ENCODE results near the gene CABP7. TPM values are rescaled to one million over a fixed set of nuclear protein-coding genes. Genes with fewer than 3 reads are reported as not detected.

The CABP7 gene
- total and polyA plus RNA-seq, 2 donors (not counting 1 experiment from before 2014, with no cell fraction given) = 0.03 TPM; not detected in 1

GRCh38 chr22:29702000-29702930 lies 17.5 kb upstream of the CABP7 start:
- no peak overlapping the region for H2AFZ ChIP-seq (ENCODE audit: insufficient read depth, low read depth, low read length, poor library complexity, severe bottlenecking)
- Mint-ChIP-seq H3K4me3 (no peak overlapping the region), H3K9me3 (ENCODE audit: insufficient read depth) (no peaks in the 10 kb centered on the region), H3K4me1 (peaks cover 20% of the 10 kb centered on the region), H3K27ac (no peak overlapping the region), H3K27me3 (peaks cover 11% of the 10 kb centered on the region)
- H3K4me1 ChIP-seq (ENCODE audit: control insufficient read depth in 2 of 2, insufficient read depth in 2 of 2, low read length in 2 of 2) = peaks cover 19 to 28% of the 10 kb centered on the region in 2 donors
- DNase-seq = no peak
- H3K27me3 ChIP-seq (replicated peaks in 1 of 4; ENCODE audit: control extremely low read depth in 1 of 4, control insufficient read depth in 3 of 4, insufficient read depth in 4 of 4, low read length in 3 of 4) = peaks cover 0 to 19% (median 4%) of the 10 kb centered on the region in 4 experiments
- no peak overlapping the region for H3K9ac ChIP-seq (ENCODE audit: low read length)
- ATAC-seq (ENCODE audit: low read depth) = no peak
- H3K27ac ChIP-seq (ENCODE audit: low read length in 2 of 2) = no peak overlapping the region
- H3K79me2 ChIP-seq (ENCODE audit: control insufficient read depth, insufficient read depth, low read length) = no peaks in the 10 kb centered on the region
- intact Hi-C loops (cut with micrococcal nuclease) = no loop called here
- peaks cover 0 to 4% of the 10 kb centered on the region in 2 experiments for H3K36me3 ChIP-seq (replicated peaks in 1 of 2; ENCODE audit: control extremely low read depth in 1 of 2, control insufficient read depth in 1 of 2, extremely low read depth in 1 of 2, insufficient read depth in 2 of 2, low read length in 1 of 2)
- TF ChIP-seq, protein P1, sequence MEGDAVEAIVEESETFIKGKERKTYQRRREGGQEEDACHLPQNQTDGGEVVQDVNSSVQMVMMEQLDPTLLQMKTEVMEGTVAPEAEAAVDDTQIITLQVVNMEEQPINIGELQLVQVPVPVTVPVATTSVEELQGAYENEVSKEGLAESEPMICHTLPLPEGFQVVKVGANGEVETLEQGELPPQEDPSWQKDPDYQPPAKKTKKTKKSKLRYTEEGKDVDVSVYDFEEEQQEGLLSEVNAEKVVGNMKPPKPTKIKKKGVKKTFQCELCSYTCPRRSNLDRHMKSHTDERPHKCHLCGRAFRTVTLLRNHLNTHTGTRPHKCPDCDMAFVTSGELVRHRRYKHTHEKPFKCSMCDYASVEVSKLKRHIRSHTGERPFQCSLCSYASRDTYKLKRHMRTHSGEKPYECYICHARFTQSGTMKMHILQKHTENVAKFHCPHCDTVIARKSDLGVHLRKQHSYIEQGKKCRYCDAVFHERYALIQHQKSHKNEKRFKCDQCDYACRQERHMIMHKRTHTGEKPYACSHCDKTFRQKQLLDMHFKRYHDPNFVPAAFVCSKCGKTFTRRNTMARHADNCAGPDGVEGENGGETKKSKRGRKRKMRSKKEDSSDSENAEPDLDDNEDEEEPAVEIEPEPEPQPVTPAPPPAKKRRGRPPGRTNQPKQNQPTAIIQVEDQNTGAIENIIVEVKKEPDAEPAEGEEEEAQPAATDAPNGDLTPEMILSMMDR (IDR thresholded peaks at IDR 0.05) = no peak
- peak overlapping the region; percentile 46 for H3K4me2 ChIP-seq (replicated peaks; ENCODE audit: low read depth, low read length, poor library complexity, severe bottlenecking)
- H4K20me1 ChIP-seq (ENCODE audit: control insufficient read depth, insufficient read depth, low read length, poor library complexity, severe bottlenecking) = no peaks in the 10 kb centered on the region
- H3K9me3 ChIP-seq (ENCODE audit: control extremely low read depth in 1 of 3, control insufficient read depth in 2 of 3, insufficient read depth in 1 of 3, low read length in 2 of 3) = peaks cover 0 to 2% (median 0%) of the 10 kb centered on the region in 3 donors
- ChIA-PET POLR2A (no interaction called here), CTCF (interaction anchor here (0.9 to 1.3 kb wide), 2 partner anchors 66 to 302 kb away, joined by 3 read pairs; no protein-coding TSS in a partner anchor)
- H3K4me3 ChIP-seq (ENCODE audit: control extremely low read depth in 1 of 5, extremely low read depth in 1 of 5, insufficient read depth in 1 of 5, low read depth in 2 of 5, low read length in 4 of 5) = no peak overlapping the region
- 84% methylated on average over 10 of the region's 14 CpGs for WGBS (ENCODE audit: insufficient coverage)

GRCh38 chr22:29702931-29703501 lies 16.8 kb upstream of the CABP7 start:
- Mint-ChIP-seq H3K27ac (no peak overlapping the region), H3K27me3 (peaks cover 11% of the 10 kb centered on the region), H3K4me3 (peak overlapping the region; percentile 64), H3K9me3 (ENCODE audit: insufficient read depth) (no peaks in the 10 kb centered on the region), H3K4me1 (peaks cover 20% of the 10 kb centered on the region)
- Histone ChIP-seq H3K4me3 (ENCODE audit: control extremely low read depth in 1 of 5, extremely low read depth in 1 of 5, insufficient read depth in 1 of 5, low read depth in 2 of 5, low read length in 4 of 5) (no peak overlapping the region), H3K9me3 (ENCODE audit: control extremely low read depth in 1 of 3, control insufficient read depth in 2 of 3, insufficient read depth in 1 of 3, low read length in 2 of 3) (peaks cover 0 to 2% (median 0%) of the 10 kb centered on the region in 3 donors), H3K4me2 (replicated peaks; ENCODE audit: low read depth, low read length, poor library complexity, severe bottlenecking) (peak overlapping the region; percentile 46), H3K9ac (ENCODE audit: low read length) (peak overlapping the region; percentile 23), H2AFZ (ENCODE audit: insufficient read depth, low read depth, low read length, poor library complexity, severe bottlenecking) (no peak overlapping the region), H3K79me2 (ENCODE audit: control insufficient read depth, insufficient read depth, low read length) (no peaks in the 10 kb centered on the region), H3K4me1 (ENCODE audit: control insufficient read depth in 2 of 2, insufficient read depth in 2 of 2, low read length in 2 of 2) (peaks cover 19 to 28% of the 10 kb centered on the region in 2 donors), H3K27me3 (replicated peaks in 1 of 4; ENCODE audit: control extremely low read depth in 1 of 4, control insufficient read depth in 3 of 4, insufficient read depth in 4 of 4, low read length in 3 of 4) (peaks cover 0 to 19% (median 4%) of the 10 kb centered on the region in 4 experiments), H3K27ac (ENCODE audit: low read length in 2 of 2) (no peak overlapping the region), H4K20me1 (ENCODE audit: control insufficient read depth, insufficient read depth, low read length, poor library complexity, severe bottlenecking) (no peaks in the 10 kb centered on the region), H3K36me3 (replicated peaks in 1 of 2; ENCODE audit: control extremely low read depth in 1 of 2, control insufficient read depth in 1 of 2, extremely low read depth in 1 of 2, insufficient read depth in 2 of 2, low read length in 1 of 2) (peaks cover 0 to 3% of the 10 kb centered on the region in 2 experiments)
- no peak for TF ChIP-seq EZH2 (IDR thresholded peaks at IDR 0.05; ENCODE audit: borderline replicate concordance, insufficient read depth, low read depth, low read length, poor library complexity, severe bottlenecking)
- TF ChIP-seq, protein P1 (IDR thresholded peaks at IDR 0.05) = no peak
- WGBS (ENCODE audit: insufficient coverage) = 13% methylated on average over 16 of the region's 19 CpGs
- peak; percentile 14 for ATAC-seq (ENCODE audit: low read depth)
- intact Hi-C loops (cut with micrococcal nuclease) = no loop called here
- DNase-seq = peak; percentile 24
- ChIA-PET CTCF (no interaction called here), POLR2A (no interaction called here)
